GM18907 (cell line): ENCODE results near the gene SPINK6.

ENCODE experiments used
- ATAC-seq: cut with Tn5 transposase; IDR thresholded peaks from one replicate; pipeline ENCODE4 v1.9.1; 2021; ENCODE audit warnings: mild to moderate bottlenecking, moderate library complexity; ENCODE audit not compliant: unreplicated experiment

SPINK6 gene

GRCh38 chr5:148202531-148203203, at the start of gene SPINK6:
SPINK6 (plus strand) TSS chr5:148203042; CDS start chr5:148203097, 55 bp downstream.
- ATAC-seq, result no peak

DNA sequence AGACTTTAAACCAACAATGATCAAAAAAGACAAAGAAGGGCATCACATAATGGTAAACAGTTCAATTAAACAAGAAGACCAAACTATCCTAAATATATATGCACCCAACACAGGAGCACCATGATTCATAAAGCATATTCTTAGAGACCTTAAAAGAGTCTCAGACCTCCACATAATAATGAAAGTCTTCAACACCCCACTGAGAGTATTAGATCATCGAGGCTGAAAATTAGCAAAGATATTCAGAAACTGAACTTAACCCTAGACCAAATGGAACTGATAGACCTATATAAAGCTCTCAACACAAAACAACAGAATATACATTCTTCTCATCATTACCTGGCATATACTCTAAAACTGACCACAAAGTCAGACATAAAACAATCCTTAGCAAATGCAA, 46.2 kb upstream of the SPINK6 start:
- no peak for ATAC-seq

GRCh38 chr5:148162038-148162437, 40.8 kb upstream of the SPINK6 start:
- no peak for ATAC-seq

DNA sequence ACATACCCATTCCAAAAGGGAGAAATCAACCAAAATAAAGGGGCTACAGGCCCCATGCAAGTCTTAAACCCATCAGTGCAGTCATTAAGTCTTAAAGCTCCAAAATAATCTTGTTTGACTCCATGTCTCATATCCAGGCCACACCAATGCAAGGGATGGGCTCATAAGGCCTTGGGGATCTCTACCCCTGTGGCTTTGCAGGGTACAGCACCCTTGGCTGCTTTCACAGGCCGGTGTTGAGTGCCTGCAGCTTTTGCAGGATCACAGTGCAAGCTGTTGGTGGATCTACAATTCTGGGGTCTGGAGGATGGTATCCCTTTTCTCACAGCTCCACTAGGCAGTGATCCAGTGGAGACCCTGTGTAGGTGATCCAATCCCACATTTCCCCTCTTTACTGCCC, 39.5 kb upstream of the SPINK6 start:
- no peak for ATAC-seq

GRCh38 chr5:148166550-148167283, 36.1 kb upstream of the SPINK6 start:
- no peak for ATAC-seq

- ATAC-seq, result no peak
Observed at GRCh38 chr5:148168246-148168645, 34.6 kb upstream of the SPINK6 start, which contains the start of gene SPINK14. SPINK14 (plus strand) TSS chr5:148168546; CDS start chr5:148169733, 1,187 bp downstream.

DNA sequence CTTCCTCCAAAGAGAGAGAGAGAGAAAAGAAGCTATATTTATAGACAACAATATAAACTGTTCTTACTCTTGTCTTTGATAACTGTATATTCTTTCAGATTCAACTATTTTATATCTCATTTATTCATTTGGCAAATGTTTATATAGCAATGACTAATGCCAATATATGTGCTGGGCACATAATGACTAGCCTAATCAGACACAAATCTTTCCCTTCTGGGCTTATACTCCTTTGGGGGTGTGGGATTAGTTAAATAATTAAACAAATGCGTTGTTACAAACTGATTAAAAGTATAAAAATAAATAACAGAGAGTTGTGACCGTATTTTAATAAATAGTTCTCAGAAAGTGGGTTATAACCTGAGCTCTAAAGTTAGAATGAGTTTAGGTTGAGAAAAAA, 30.5 kb upstream of the SPINK6 start:
- no peak for ATAC-seq

- no peak for ATAC-seq
Observed at GRCh38 chr5:148176480-148176879, 26.4 kb upstream of the SPINK6 start.

DNA sequence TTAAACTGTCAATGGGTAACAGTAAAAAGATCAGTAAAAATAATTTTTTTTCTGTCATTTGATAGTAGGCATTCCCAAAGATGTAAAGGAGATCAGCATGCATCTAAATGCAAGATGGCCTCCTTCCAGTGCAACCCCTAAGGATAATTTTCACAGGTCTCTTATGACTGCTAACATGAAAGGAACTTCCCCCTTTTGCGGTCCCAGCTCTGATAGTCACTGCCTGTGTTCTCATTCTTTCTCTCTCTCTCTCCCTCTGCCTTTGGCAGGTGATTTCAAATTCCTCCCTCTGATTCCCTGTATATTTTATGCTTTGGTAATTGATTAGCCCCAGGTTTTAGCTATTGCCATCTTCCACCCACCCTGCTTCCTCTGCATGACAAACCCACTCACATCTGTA, 25.6 kb upstream of the SPINK6 start:
- ATAC-seq, result no peak

DNA sequence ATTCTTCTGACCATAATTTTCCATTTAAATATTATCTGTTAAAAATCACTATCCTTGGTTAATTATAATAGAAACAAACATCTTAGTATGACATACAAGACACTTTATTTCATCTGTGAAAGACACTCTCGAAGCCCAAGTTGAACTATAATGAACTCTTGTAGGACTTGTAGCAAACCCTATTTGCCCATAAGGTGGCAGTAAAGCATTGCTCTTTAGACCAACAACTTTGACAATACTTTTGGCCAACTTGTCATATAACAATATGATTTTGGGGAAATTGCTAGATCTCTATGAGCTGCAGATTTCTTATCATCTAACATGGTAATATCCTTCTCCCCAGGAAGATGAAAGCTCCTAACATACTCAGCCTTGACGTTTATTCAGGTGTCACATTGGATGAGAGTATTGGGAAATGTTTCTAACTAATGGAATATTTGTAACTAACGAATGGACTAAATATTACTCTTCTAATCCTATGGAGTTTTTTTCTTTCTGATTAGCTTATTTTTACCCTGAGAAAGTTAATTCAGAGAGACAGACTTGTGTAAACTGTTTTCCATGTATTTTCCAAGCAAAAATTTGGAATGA, 23.5 kb upstream of the SPINK6 start:
- peak; percentile 73 for ATAC-seq

DNA sequence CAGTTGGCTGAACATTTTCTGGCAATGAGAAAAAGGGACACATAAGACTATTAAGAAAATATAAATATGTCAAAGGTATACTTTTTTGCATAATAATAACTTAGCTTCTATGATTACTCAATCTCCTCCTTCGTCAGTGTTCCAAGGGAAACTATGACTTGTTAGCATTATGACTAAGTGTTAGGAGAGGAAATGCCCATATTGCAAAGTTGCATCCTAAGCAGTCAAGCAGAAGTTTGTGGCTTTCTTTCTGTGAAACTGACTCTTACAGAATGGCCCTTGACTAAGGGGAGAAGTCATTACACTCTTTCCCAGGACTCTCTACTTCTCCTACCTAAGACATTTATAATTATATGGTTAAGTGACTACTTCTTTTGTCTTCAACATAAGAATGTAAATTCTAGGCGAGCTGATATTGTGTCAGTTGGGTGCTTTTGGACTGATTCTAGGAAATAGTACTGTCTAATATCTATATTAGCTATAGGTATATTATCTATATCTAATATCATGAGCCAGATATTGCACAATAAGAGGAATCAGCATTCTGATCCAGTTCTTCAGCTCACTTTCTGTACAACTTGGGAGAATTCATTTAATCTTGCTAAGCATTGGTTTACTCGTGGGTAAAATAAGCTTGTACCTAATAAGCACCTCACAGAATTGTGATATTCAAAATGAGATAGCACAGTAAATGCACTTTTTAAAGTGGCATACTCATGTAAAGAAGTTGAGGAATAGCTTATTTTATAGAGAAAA, 16.4 kb upstream of the SPINK6 start:
- ATAC-seq, result peak; percentile 74

DNA sequence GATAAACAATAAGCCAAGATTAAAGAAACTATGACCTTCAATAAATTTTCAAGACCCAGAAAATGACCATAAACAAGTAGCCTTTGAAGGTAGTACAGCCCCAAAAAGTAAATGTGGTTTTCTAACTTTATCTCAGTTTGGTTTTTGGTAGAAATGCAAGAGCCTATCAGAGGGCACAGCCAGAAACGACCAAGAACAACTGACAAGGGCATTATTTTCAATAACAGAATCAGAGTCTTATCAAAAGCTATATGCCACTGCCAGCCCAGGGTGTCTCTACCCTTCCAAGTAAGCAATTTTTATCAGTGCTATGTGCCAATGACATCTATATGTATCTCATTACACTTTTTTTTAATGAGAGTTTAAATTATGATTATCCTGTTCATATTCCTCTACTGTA, 11.8 kb upstream of the SPINK6 start:
- no peak for ATAC-seq

GRCh38 chr5:148193202-148193601, 9.6 kb upstream of the SPINK6 start:
- ATAC-seq, result no peak

DNA sequence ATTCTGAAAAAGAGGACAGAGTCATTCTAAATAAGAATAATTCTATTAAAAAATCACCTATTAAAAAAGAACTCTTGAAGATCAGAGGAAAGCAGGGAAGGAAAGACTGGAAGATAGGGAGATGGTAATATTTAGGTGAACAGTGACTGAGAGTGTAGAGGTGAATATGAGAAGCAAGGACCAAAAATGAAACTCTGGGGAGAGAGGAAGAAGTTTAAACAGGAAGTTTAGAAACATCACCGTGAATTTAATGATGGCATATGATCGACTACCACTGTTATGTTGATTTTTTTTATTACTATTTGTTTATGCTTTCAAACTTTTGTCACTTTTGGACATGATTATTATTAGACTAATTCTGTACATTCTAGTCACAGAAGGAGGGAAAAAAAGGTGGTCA, 1.7 kb upstream of the SPINK6 start:
- no peak for ATAC-seq

- ATAC-seq, result no peak
Observed at GRCh38 chr5:148205044-148205806, 2.4 kb downstream of the SPINK6 start.

GRCh38 chr5:148205865-148206264, 3.0 kb downstream of the SPINK6 start:
- no peak for ATAC-seq

DNA sequence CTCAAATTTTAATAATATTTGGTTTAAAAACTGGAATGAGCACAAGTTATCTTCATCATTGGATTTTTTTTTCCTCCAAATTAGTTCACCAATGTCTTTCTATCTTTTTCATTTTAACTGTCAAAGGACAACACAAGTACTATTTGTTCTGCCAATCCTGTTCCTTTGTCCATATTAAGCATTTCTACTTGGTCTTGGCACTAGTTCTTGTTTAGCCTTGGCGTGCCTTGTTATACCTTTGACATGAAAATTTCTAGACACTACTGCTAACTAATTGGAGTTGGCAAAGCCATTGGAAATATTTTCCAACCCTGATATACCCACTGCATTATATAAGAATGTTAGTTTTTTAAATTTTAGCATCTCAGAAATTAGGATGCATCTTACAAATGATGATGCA, 3.8 kb downstream of the SPINK6 start:
- ATAC-seq, result no peak

GRCh38 chr5:148208226-148208625, 5.4 kb downstream of the SPINK6 start:
- ATAC-seq, result no peak

DNA sequence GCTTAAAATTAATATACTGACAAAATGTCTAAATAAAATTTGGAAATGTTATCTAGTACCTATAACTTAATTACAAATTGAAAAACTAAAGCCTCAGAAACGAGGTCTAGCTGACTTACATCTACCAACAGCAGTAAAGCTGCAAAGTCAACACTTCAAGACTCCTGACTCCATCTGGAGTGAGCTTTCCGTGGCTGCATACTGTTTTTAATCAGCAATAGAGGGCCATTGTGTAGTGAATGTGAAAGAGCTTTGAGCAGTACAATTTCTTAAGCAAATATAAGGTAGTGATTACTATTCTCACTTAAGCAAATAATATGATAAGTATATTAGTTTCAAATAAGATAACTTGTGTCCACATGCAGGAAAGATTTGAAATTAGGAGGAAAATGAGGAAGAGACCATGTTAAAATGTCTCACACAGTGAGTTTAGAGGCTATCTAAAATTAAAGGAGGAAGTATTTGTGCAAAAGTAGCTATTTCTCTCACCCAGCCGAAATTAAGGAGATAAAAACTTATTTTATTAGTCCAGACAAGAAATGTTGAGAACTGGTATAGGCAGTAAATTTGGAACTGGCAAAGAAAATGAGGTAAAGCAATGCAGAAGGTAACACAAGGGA, 6.4 kb downstream of the SPINK6 start:
- ATAC-seq, result no peak

DNA sequence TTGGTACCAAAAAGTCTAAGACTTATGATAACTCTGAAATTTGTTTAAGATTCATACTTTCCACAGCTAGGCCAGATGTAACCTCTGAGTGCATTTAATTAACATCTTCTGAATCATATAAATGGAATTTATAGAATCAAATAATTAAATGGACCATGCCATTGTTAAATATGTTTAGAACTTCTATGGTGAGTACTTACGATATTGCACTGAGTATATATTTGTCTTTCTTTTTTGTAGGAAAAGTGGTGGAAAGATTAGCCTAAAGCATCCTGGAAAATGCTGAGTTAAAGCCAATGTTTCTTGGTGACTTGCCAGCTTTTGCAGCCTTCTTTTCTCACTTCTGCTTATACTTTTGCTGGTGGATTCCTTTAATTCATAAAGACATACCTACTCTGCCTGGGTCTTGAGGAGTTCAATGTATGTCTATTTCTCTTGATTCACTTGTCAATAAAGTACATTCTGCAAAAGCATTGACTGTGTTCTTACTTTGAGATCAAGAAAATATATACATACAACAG, 11.9 kb downstream of the SPINK6 start:
- ATAC-seq, result no peak
